Lower leg skin (tissue), 4 donors: ENCODE measurements around the gene AKNAD1. TPM values are rescaled to one million over a fixed set of nuclear protein-coding genes. Genes with fewer than 3 reads are reported as not detected.
"Not testable (repeated sequence)": the region's sequence is repeated elsewhere in the genome, so short reads cannot be mapped to it uniquely, and the experiment has no call there.

Source experiments
- DNase-seq, 2 donors: peaks; one replicate each; pipeline ENCODE4 v3.0.0-alpha.2; 2019; ENCODE audit warnings: low spot score in 2 of 2
- H3K4me3 ChIP-seq: fragments of 200-600 bp; sonication (generic); 2 replicates; pipeline ENCODE4 v1.5.1; 2017; ENCODE audit warnings: mild to moderate bottlenecking, low read depth; ENCODE audit not compliant: poor library complexity, severe bottlenecking
- CTCF ChIP-seq, 3 donors: fragments of 450-650 bp; IDR thresholded peaks; one replicate each; pipeline ENCODE4 v1.5.1; 2016; ENCODE audit warnings: antibody characterized with exemption in 3 of 3, mild to moderate bottlenecking in 3 of 3, moderate library complexity in 2 of 3
- POLR2A ChIP-seq, 2 donors: fragments of 450-650 bp; IDR thresholded peaks; one replicate each; pipeline ENCODE4 v1.6.1; 2016 to 2017; ENCODE audit warnings: antibody characterized with exemption in 2 of 2, mild to moderate bottlenecking in 1 of 2, moderate library complexity in 1 of 2
- WGBS, 2 donors: methylation state at CpG; one replicate each; pipeline ENCODE4 v1.1.5; 2018; 5-methylcytosine and 5-hydroxymethylcytosine counted together
- intact Hi-C: fragments of 100-400 bp; cut with DNase I; formaldehyde crosslinking; loops from one replicate; pipeline ENCODE4 v1.15.0; 2023; ENCODE audit warnings: low total_unique reads
- total RNA-seq, 4 donors: library from RNA; depleted of rRNA; stranded (reverse); fragments of >200 nt; gene quantifications; one replicate each; pipeline ENCODE4 v1.1.0, GENCODE V29; 2016

AKNAD1 gene
- total RNA-seq, 4 donors from 2014 or later = 2.8 to 5.5 (median 3.5) TPM

GRCh38 chr1:108801101-108801500 lies 55.8 kb downstream of the AKNAD1 start:
- intact Hi-C loops = no loop called here
- H3K4me3 ChIP-seq = no peak overlapping the region
- no peak for TF ChIP-seq POLR2A (IDR thresholded peaks at IDR 0.05)
- TF ChIP-seq CTCF (IDR thresholded peaks at IDR 0.05) = no peak
- no peak for DNase-seq

GRCh38 chr1:108799001-108799400 lies 57.9 kb downstream of the AKNAD1 start:
- DNase-seq = no peak
- WGBS, 2 donors = 67 to 78% methylated on average over 1 of the region's 1 CpG
- TF ChIP-seq POLR2A (IDR thresholded peaks at IDR 0.05) (no peak), CTCF (IDR thresholded peaks at IDR 0.05) (no peak)
- H3K4me3 ChIP-seq = no peak overlapping the region
- intact Hi-C loops = no loop called here

- intact Hi-C loops = no loop called here
- TF ChIP-seq POLR2A (IDR thresholded peaks at IDR 0.05) (no peak), CTCF (IDR thresholded peaks at IDR 0.05) (no peak)
- WGBS, 2 donors = 96 to 100% methylated on average over 2 of the region's 2 CpGs
- DNase-seq = no peak
- no peak overlapping the region for H3K4me3 ChIP-seq
Measured at GRCh38 chr1:108792420-108792819, 64.5 kb downstream of the AKNAD1 start.

GRCh38 chr1:108791790-108792189 lies 65.1 kb downstream of the AKNAD1 start:
- no peak for TF ChIP-seq POLR2A (IDR thresholded peaks at IDR 0.05)
- TF ChIP-seq CTCF (IDR thresholded peaks at IDR 0.05) = no peak
- 93 to 98% methylated on average over 1 of the region's 1 CpG for WGBS, 2 donors
- intact Hi-C loops = no loop called here
- no peak for DNase-seq
- no peak overlapping the region for H3K4me3 ChIP-seq

- TF ChIP-seq CTCF (IDR thresholded peaks at IDR 0.05) = no peak
- no peak for TF ChIP-seq POLR2A (IDR thresholded peaks at IDR 0.05)
- H3K4me3 ChIP-seq = no peak overlapping the region
- DNase-seq = no peak
- intact Hi-C loops = no loop called here
- WGBS, 2 donors = 90 to 100% methylated on average over 2 of the region's 2 CpGs
Measured at GRCh38 chr1:108785880-108786279, 71.0 kb downstream of the AKNAD1 start.

- intact Hi-C loops = no loop called here
- 96% methylated on average over 6 of the region's 6 CpGs for WGBS, 2 donors
- TF ChIP-seq CTCF (IDR thresholded peaks at IDR 0.05) (no peak), POLR2A (IDR thresholded peaks at IDR 0.05) (no peak)
Measured at GRCh38 chr1:108785264-108785663, 71.6 kb downstream of the AKNAD1 start.

GRCh38 chr1:108781575-108781944 lies 75.3 kb downstream of the AKNAD1 start:
- 96 to 100% methylated on average over 1 of the region's 1 CpG for WGBS, 2 donors
- intact Hi-C loops = not testable (repeated sequence)

More at GRCh38 chr1:108785264-108785663, 71.6 kb downstream of the AKNAD1 start:
- no peak for DNase-seq
- H3K4me3 ChIP-seq = no peak overlapping the region

More at GRCh38 chr1:108781575-108781944, 75.3 kb downstream of the AKNAD1 start:
- not testable (repeated sequence) for DNase-seq, H3K4me3 ChIP-seq
